ENCODE results near the gene COQ8A.
"Not testable (repeated sequence)": the region's sequence is repeated elsewhere in the genome, so short reads cannot be mapped to it uniquely, and the experiment has no call there.

COQ8A gene

DNA sequence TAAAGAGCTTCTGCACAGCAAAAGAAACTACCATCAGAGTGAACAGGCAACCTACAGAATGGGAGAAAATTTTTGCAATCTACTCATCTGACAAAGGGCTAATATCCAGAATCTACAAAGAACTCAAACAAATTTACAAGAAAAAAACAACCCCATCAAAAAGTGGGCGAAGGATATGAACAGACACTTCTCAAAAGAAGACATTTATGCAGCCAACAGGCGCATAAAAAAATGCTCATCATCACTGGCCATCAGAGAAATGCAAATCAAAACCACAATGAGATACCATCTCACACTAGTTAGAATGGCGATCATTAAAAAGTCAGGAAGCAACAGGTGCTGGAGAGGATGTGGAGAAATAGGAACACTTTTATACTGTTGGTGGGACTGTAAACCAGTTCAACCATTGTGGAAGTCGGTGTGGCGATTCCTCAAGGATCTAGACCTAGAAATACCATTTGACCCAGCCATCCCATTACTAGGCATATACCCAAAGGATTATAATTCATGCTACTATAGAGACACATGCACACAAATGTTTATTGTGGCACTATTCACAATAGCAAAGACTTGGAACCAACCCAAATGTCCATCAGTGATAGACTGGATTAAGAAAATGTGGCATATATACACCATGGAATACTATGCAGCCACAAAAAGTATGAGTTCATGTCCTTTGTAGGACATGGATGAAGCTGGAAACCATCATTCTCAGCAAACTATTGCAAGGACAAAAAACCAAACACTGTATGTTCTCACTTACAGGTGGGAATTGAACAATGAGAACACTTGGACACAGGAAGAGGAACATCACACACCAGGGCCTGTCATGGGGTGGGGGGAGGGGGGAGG, 10.6 kb upstream of the COQ8A start:
- not testable (repeated sequence) for DNase-seq

DNA sequence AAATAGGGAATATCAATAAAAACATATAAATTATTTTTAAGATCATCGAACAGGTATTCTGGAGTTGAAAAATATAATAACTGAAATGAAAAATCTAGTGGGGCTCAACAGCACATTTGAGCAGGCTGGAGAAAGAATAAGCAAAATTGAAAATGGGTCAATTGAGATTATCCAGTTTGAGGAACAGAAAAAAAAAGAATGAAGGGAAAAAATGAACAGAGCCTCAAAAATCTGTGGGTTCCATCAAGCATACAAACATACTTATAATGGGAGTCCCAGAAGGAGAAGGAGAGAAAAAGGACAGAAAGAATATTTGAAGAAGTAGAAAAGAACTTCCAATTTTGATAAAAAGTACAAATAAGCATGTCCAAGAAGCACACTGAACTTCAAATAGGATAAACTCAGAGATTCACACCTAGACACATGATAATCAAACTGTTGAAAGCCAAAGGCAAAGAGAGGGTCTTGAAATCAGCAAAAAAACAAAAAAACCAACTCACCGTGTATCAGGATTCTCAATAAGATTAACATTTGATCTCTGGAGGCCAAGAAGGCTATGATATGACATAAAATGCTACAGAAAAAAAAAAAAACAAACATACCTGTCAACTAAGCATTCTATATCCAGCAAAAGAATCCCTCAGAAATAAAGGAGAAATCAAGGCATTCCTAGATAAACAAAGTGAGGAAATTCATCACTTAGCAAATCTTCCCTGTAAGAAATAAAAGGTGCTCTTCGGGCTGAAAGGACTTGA, 5.4 kb upstream of the COQ8A start:
- DNase-seq, result no peak

DNA sequence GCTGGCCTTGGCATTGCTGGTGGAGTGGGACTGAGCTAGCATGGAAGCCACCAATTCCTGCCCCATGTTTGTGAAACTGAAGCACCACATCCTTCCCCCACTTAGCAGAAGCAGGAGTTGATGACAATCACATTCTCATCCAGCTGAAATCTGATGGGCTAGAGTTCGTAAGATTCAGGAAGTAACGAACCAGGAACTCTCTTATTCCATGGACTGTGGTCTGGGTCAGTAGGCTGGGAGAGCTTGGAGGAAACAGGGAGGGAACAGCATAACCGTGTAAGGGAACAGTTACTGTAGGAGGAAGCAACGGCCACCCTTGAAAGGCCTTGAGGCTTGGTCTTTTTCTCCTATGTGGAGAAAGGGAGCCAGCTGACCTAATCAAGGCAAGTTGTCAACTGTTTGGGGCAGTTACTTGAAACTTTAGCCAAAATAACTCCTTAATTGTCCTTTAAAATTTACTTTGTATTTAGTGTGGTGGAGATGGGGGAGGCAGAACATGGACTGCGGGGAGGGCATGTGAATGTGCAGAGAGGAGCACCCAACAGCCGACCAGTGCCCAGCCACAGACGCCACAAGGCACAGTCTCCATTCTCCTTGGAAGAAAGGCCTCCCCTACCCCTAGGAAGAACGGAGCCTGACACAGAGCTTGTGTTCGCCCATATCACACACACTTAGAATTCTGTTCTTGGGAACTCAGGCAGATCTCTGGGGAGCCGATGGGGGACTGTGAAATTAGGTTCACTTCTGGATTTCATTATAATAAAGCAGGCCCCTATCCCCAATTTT, 2.0 kb upstream of the COQ8A start:
- DNase-seq, result no peak

DNA sequence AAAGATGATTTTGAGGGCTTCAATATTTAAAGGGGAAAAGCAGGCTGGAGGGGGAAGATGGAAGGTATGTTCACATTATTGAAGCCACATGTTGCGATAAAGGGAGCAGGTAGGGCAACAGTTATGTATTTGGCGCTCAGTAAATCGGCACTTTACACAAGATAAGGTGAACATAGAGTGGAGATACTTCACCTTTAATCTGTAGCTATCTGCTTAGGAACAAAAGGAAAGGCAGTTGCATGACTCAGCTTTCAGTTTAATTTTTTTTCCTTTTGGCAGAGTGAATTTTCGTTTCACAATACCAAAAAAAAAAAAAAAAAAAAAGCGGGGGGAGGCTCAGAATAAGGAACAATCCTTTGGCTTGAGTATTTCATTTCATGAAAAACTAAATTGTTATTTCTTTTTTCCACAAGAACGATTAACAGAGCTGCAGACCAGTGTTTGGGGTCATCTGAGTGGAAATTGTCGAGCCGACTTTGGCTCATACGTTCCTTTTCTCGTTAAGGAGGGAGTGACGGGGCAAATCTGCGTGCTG, 1.1 kb upstream of the COQ8A start:
- DNase-seq, result no peak

DNA sequence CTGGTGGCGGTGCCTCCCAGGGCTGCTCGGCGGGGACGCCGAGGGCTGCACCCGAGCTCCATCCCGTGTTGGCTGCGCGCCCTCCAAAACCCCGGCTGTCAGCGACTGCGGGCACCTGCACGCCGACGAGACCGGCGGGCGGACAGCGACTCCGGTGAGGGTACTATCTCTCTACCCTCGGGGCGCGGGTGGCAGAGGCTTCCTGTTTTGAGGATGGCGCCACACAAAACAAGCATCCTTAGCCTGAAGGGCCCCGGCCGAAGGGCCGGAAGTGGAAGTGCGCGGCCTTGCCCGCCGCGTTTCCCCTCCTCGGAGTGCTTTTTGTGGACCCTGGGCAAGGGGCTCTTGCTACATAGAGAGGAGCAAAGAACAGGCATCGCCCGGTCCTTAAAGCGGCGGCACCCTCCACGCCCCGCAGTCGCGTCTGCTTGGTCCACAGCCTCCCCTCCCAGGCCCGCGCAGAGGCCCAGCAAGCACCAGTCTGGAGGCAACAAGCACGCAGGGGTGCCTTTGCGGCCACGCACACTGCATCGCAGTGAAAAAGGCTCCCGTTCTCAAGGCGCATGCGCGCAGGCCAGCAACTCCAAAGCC, 561 bp upstream of the COQ8A start:
- DNase-seq, result no peak

DNA sequence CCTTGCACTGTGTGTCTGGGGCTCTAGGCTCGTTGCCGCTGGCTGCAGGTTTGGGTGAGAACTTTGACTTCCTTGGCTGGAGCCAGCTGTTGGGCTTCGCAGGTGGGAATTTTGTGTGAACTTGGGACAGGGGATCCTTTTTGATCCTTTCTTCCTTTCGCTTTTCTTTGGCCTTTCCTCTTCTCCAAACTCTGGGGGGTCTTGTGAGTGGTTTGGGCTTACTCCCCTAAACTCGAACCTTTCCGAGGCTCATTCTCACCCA, 643 bp downstream of the COQ8A start:
- DNase-seq, result no peak

DNA sequence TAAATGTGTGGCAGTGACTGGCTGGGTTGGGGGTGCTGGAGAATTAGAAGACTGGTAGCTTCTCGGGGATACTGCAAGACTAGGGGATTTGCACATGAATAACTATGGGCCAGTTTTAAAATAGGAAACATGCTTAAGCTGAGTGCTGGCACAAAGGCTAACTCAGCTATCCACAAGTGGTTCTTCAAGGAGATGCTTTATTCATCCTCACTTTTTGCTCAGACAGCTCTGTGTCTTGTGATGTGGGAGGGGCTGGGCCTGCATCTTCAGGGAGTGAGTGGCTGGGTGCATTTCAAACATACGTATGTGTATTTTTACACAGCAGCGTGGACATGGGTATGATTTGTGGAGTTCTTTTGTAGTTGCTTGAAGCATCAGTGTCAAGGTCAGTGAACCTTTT, 2.3 kb downstream of the COQ8A start:
- no peak for DNase-seq

DNA sequence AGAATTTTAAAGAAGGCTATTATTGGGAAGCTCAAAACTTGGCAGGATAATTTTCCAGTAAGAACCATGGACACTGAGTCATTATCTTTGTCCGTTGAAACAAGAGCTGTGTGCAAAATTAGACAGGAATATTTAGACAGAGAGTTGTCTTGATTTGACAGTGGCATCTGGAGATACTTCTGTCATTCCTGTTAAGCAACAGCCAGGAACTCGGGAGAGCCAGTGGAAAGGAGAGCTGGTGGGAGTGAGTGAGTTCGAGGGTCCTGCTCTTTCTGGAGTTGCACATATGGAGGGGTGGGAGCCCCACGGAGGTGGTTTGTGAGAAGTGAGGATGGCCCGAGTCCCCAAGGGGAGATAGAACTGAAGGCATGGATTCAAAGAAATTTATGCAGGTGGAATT, 3.1 kb downstream of the COQ8A start:
- no peak for DNase-seq

DNA sequence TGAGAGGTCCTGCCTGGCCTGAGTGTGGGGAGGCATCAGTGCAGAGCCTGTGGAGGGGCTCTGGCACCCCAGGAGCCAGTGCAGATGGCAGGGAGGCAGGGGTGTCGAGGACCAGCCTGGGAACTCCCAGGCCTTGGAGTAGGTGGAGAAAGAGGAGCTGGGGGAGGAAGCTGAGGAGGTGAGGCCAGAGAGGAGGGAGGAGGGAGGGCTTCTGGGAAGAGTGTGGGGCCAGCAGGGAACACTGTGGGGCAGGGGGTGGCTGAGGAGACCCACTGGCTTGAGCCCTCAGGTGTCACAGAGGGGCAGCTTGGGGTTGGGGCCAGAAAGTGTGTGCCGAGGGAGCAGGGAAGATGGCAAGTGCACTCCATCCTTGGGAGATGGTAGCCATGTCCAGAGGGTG, 3.8 kb downstream of the COQ8A start:
- DNase-seq, result no peak

DNA sequence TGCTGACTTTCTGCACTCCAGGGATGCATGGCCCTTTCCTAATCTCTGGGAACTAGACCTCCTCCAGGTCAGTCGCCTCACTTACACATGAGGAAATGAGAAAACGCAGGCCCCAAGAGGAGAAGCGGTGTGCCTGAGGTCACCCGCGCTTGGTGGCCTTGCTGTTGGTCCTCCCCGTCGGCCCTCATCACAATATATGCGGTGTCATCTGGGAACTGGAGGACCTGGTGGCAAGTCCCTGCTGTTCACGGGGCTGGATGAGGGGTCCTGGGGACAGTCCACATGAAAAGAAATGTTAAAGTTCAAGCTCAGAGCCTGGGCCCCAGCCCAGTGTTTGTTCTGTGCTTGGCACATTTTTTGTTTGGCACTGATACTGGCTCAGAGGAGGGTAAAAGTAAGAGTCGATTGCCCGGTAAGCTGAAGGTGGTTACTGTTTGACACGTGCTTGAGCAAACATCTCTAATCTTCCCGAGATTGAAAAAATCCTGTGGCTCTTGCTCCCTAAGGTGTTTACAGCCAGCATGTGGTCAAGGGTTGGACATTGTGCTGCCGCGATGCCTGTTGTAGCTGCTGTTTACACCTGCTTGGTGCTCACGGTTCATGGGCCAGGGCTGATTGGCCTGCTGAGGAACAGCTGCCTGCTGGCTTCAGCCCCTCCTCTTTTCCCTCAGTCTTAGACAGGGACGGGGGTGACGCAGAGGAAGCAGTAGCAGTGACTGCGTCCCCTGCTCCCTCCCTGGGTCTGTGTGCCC, 5.2 kb downstream of the COQ8A start:
- no peak for DNase-seq

DNA sequence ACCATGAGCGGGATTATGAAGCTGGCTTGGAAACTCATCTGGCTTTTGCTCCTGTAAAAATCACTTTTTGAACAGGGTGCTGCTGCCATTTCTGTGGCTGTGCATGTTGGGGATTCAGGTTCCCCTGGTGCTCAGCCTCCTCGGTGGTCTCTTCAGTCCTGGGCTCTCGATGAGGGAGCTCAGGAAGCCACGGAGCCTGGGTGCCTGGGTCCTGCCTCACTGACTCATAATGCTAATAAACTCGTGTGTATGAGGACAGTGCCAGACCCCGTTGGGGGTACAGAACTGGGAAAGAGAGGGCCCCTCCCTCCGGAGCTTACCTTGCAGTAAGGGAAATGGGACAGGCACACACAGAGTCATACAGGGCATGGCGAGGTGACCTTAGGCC, 5.8 kb downstream of the COQ8A start:
- no peak for DNase-seq

DNA sequence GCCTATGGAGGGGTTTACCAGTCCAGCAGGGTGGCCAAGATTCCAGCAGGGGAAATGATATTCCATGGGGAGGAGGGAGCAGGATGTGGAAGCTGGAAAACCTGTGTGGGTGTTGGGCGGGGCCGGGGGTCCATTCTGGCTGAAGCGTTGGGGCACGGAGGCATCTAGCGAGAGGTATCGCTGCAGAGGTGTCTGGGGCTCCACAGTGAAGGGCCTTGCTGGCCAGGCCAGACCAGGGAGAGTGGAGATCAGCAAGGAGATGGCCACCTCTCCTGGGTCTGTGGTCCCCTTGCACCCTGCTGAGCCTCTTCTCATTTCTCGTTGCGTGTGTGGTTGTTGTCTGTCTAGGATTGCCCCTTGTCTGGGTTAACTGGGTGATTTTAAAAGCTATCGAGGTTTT, 6.2 kb downstream of the COQ8A start:
- DNase-seq, result no peak

DNA sequence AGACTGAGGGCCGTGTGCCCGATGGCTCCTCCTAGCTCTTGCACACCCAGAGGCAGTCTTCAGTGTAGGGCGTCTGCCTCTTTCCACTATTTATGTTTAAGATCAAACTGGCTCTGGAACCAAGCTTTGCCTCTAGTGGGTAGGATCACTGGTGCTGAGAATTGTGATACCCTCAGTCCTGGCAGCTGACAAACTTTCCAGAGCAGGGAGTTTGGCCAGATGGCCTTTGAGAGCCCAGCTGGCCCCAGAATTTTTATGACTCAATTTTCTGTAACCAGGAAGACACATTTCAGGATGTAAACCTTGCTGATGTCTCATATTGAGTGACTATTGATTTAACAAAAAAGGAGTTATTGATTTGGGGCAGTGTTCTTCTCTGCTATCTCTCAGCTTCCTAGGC, 6.7 kb downstream of the COQ8A start:
- no peak for DNase-seq

DNA sequence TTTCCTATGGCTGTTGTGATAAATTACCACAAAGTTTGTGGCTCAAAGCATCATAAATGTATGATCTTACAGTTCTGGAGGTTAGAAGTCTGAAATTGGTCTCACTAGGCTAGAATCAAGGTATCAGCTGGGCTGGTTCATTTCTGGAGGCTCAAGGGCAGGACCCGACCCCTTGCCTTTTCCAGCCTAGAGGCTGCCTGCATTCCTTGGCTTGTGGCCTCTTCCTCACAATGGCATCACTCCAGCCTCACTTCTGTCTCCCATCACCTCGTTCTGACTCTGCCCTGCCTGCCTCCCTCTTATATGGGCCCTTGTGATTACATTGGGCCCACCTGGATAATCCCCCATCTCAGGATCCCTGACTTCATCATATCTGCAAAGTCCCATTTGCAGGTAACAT, 8.0 kb downstream of the COQ8A start:
- no peak for DNase-seq

DNA sequence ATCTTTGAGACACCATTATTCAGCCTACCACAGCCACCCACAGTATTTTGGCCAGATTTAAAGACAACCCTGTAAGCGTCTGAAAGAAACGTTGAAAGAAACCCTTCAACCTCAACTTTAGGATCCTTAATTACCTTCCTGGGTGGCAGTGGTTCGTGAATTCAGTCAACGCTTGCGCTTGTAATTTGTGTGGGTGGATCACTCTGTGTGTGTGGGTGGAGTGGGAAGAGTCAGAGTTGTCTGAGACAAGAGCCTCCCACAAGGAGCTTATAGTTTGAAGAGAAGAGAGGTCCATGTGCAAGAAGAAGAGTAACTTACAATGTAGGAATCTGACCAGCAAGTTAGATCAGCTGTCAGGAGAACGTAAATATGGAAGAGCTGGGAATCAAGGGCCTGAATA, 8.4 kb downstream of the COQ8A start:
- no peak for DNase-seq

DNA sequence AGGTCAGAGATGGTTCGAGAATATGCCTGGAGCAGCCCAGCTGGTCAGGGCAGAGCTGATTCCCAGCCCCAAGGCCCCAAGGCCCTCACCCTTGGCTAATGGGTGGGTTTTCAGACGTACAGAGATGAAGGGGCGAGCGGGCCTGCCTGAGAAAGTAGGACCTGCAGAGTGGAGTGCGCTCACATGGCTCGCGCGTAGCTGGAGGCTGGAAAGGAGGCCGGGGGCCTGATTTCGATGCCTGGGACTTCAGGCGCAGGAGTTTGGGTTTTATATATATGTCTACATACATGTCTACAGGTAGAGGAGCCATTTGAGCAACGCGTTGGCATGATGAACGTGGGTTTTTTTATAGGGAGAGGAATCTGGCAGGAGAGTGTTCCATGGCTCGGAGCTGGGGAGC, 8.9 kb downstream of the COQ8A start:
- DNase-seq, result no peak

DNA sequence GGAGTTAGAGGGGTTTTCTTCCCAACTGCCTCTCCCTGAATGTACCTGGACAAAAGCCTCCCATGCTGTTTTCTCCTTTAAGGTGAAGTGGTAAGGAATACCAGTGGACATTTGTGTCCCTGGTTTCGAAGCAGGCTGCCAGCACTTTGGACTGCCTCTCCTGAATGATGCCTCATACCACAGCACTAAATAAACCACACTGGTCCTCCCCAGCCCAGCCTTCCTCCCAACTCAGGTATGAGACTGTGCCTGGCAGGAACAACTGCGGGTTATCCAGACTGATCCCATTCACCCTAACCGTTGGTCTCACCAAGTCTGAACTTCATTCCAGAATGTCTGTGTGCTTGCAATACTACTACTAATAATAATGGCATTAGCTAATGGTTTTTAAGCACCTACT, 9.3 kb downstream of the COQ8A start:
- DNase-seq, result no peak

DNA sequence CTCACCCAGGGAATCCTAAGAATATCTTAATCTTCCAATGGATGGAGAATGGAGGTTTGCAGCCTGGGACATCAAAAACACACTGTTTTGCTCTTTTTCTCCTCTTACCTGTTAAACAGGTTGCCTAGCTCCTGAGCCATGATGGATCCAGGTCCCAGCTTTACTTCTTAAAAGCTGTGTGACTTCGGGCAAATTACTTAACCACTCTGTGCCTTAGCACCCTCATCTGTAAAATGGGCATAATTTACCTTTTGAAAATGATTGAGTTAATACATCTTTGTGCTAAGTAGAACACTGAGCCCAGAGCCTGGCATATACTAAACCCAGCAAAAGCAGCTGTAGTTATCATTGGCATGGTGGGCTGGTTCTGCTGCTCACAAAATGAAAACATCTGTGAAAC, 10.2 kb downstream of the COQ8A start:
- no peak for DNase-seq

DNA sequence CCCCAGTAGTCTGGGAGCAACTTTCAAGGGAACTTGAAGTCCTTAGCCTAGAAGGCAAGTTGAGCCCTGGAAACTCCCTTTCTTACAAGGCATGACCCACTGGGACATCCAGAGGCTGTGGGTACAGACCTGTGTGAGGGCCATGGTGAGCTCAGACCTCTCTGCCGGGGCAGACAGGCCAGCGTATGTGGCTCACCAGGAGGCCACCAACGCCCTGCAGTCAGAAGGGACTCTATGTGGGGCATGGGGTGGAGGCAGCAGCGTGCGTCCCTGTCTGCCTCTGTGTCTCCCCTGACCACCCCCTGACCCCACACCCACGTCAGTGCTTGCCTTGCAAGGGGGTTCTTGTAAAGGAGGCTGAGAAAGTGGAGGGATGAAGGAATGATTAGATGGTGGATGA, 10.8 kb downstream of the COQ8A start:
- DNase-seq, result no peak

DNA sequence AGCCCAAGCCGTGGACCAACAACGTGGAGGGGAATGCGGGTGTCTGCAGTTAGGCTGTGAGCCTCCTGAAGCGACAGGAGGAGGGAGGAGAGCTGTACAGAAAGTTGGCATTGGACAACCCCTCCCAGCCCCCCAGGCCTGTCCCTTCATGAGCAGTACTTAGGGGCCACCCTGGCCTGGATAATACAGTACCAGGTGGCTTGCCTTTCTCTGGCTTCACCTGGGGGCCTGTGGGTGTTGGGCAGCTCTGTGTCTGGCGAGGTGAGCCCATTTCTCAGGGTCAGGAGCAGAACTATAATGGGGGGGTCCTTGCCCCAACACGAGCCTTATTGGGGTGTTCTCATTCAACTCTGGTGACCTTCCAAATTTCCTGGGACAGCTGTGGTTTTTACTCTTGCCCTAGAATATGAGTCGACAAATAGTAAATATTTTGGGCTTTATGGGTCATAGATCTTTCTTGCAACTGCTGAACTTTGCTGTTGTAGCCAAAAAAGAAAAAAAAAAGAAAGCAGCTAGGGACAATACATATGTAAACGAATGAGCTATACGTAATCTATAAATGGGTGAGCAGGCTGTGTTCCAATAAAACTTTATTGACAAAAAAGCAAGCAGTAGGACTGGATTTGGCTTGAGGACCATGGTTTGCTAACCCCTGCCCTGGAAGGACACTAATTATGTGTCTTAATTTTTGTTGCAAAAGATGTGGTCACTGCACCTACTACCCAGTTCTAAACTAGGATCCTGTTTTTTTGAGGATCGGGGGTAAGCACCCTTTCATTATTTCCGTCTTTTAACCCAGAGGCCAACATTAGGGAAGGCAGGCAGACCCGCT, 11.4 kb downstream of the COQ8A start:
- DNase-seq, result no peak

DNA sequence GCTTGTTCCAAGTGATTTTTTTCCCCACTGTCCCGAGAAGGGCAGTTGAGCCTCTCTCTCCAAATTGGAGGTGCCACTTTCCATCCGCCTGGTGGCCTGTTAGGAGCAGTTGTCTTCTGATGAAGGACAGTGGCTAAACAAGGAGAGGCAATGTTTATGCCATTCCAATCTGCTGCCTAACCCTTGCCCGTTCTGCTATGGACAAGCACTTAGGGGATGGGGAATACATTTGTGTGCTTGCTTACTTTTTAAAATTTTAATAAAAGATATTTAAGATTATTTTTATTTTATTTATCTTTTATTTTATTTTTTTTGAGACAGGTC, 12.0 kb downstream of the COQ8A start:
- DNase-seq, result no peak

All from NCI-H187 treated with DMSO at 0.1 percent for 48 hours (cell line).